Measurements from ENCODE around the gene DCHS2.

Gene DCHS2

DNA sequence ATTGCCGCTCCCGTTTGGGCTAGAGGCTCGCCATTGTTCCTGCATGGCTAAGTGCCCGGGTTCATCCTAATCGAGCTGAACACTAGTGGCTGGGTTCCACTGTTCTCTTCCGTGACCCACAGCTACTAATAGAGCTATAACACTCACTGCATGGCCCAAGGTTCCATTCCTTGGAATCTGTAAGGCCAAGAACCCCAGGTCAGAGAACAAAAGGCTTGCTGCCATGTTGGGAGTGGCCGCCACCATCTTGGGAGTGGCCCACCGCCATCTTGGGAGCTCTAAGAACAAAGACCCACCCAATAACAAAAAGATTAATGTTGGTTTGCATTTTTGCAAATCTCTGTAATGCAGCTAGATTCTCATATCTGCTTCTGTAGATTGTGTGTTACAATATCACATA lies 299.0 kb downstream of the DCHS2 start:
- DNase-seq = no peak

DNA sequence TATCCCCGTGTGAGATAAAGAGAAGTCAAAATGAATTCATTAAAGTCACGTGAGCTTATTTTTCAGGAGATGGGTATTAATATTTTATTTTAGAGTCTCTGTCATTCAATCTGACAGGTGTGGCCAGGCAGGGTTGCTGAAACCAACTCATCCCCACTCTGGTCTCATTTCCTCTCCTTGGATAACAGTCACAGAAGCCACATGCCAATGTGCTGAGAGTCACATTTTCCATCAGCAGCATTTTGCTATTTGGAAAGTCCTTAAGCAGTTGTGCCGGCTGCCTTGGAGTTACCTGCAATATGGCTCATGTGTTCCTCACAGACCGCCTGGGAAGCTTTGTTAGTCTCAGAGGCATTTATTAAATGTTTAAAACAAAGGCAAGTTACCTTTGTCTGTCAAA lies 302.3 kb downstream of the DCHS2 start:
- DNase-seq = no peak

DNA sequence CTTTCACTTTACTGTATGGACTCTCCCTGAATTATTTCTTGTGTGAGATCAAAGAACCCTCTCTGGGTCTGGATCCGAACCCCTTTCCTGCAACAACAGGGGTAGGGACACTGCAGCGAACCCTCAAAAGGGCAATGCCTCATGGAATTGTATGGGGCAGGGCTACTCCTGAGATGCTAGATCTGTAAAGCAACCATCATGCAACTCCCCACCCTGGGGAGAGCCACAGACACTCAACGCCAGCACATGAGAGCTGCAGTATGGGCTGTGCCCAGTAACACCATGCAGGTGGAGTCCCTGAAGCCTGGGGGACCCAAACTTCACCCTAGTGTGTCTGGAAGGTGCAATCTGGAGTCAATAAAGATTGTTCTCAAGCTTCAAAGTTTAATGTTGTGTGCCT lies 304.7 kb downstream of the DCHS2 start:
- DNase-seq = no peak

DNA sequence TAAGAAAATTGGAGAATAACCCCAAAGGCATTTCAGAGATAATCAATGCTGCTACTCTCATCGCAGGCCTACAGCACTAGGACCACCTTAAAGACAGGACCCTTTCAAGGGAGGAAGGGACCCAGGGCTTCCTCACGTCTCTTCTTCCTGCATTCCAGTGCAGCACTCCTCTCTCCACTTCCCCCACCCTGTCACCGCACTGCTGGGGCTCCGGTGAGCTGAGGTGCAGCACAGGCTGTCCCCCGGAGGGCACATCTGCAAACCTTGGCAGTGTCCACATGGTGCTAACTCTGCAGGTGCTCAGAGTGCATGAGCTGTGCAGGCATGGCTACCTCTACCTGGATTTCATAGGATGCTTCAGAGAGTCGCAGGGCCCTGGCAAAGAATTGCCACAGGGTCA lies 305.6 kb downstream of the DCHS2 start:
- DNase-seq = no peak

DNA sequence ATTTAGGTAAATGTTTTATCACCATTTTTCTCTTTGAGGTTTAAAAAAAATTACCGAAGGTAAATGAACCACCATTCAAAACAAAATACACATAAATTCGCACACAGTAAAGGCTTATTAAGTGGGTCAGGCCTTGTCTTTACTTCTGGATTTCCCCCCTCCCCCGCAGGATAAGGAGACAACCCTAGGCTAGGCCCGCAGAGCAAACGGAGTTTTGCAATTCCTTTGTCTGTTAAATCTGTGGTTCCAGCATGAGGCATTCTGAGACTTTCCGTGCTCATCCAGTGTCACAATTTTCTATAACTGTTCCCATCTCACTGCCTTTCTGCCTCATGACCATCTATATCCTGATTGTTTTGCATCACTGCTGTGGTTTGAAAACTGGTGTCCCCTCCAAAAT lies 307.4 kb downstream of the DCHS2 start:
- no peak for DNase-seq

DNA sequence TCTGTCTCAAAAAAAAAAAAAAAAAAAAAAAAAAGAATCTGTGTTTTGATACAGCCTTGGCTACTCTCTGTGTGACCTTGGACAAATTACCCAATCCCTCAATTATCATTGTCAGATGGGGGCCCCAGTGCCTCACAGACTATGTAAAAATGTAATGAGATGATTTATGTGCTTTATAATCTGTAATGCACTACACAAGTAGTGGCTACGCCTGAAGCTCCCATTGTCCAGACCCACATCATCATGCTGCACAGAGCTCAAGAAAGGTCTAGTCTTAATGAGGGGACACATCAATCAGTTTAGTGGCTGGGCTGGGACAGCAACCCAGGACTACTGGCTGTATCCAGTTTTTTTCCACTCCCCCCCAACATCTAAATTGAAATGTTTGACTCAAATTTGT lies 308.3 kb downstream of the DCHS2 start:
- DNase-seq = no peak

All from RPMI8226 (cell line).